DOHH2 (cell line): ENCODE data around the gene RPL29.

ENCODE experiments used
- H3F3A ChIP-seq: fragments of 200-600 bp; sonication (generic), shearing (Covaris generic); 2 replicates; pipeline ENCODE4 v1.6.0; 2016; ENCODE audit warnings: antibody characterized with exemption, mild to moderate bottlenecking; ENCODE audit not compliant: control insufficient read depth, insufficient read depth
- H3K27ac ChIP-seq: fragments of 200-600 bp; sonication (generic); 2 replicates; pipeline ENCODE4 v1.5.1; 2014; ENCODE audit warnings: low read depth, mild to moderate bottlenecking, low read length, moderate library complexity
- H3K27me3 ChIP-seq: fragments of 200-600 bp; sonication (generic); 2 replicates; pipeline ENCODE4 v1.6.1; 2014; ENCODE audit warnings: mild to moderate bottlenecking, low read length, mixed read lengths; ENCODE audit not compliant: control insufficient read depth
- H3K36me3 ChIP-seq: fragments of 200-600 bp; sonication (generic); 2 replicates; pipeline ENCODE4 v1.6.1; 2014; ENCODE audit warnings: mild to moderate bottlenecking, low read length, moderate library complexity, mixed read lengths; ENCODE audit not compliant: control insufficient read depth
- H3K4me1 ChIP-seq: fragments of 200-600 bp; sonication (generic); 2 replicates; pipeline ENCODE4 v1.6.1; 2014; ENCODE audit warnings: mild to moderate bottlenecking, low read length, mixed read lengths; ENCODE audit not compliant: control insufficient read depth
- H3K4me2 ChIP-seq: fragments of 200-600 bp; sonication (generic); 2 replicates; pipeline ENCODE4 v1.6.0; 2014; ENCODE audit warnings: mild to moderate bottlenecking, low read length, moderate library complexity
- H3K4me3 ChIP-seq: fragments of 200-600 bp; sonication (generic); 2 replicates; pipeline ENCODE4 v1.5.1; 2014; ENCODE audit warnings: mild to moderate bottlenecking, low read length, mixed read lengths
- H3K79me2 ChIP-seq: fragments of 200-600 bp; sonication (generic); 2 replicates; pipeline ENCODE4 v1.6.1; 2014; ENCODE audit warnings: mild to moderate bottlenecking, low read length, mixed read lengths; ENCODE audit not compliant: control insufficient read depth
- H3K9me2 ChIP-seq: fragments of 200-600 bp; sonication (generic); replicated peaks from 2 replicates; pipeline ENCODE4 v1.6.1; 2014; ENCODE audit warnings: mild to moderate bottlenecking, low read length, mixed read lengths; ENCODE audit not compliant: control insufficient read depth
- H3K9me3 ChIP-seq: fragments of 200-600 bp; sonication (generic); 2 replicates; pipeline ENCODE4 v1.6.1; 2014; ENCODE audit warnings: antibody characterized with exemption, low read length, mixed read lengths; ENCODE audit not compliant: control insufficient read depth, insufficient read depth
- H4K20me1 ChIP-seq: fragments of 200-600 bp; sonication (generic); 2 replicates; pipeline ENCODE4 v1.6.0; 2014; ENCODE audit warnings: low read depth, mild to moderate bottlenecking, antibody characterized with exemption, low read length, moderate library complexity; ENCODE audit not compliant: control insufficient read depth, insufficient read depth
- CTCF ChIP-seq: fragments of 200-600 bp; sonication (generic); IDR thresholded peaks from one replicate; pipeline ENCODE4 v1.5.1; 2014; ENCODE audit warnings: antibody characterized with exemption, mild to moderate bottlenecking, low read depth, low read length; ENCODE audit not compliant: poor library complexity, severe bottlenecking
- EZH2phosphoT487 ChIP-seq: fragments of 200-600 bp; sonication (generic); IDR thresholded peaks from 2 replicates; pipeline ENCODE4 v1.6.1; 2017; ENCODE audit warnings: borderline replicate concordance, mild to moderate bottlenecking, antibody characterized with exemption, low read length, moderate library complexity, mixed read lengths

The RPL29 gene

GRCh38 chr3:51982838-51983577, 12.7 kb downstream of the RPL29 start, which contains the start of gene ACY1:
ACY1 (plus strand) TSS chr3:51983535; CDS start chr3:51984065, 530 bp downstream.
- H3K4me3 ChIP-seq, result peak within 1 kb of the TSS; percentile 90
- peak within 1 kb of the TSS; percentile 60 for H3K27ac ChIP-seq
- H3K79me2 ChIP-seq, result peaks cover 23% of the 10 kb centered on the region
- no peaks in the 10 kb centered on the region for H4K20me1 ChIP-seq
- H3K4me1 ChIP-seq, result peaks cover 30% of the 10 kb centered on the region
- no peaks in the 10 kb centered on the region for H3K27me3 ChIP-seq
- H3K36me3 ChIP-seq, result peaks cover 6% of the 10 kb centered on the region; the same call in 1 of the 2 replicates
- TF ChIP-seq EZH2phosphoT487 (no peak), CTCF (no peak)
- no peaks in the 10 kb centered on the region for H3K9me2 ChIP-seq
- H3K9me3 ChIP-seq, result no peaks in the 10 kb centered on the region
- peak within 1 kb of the TSS; percentile 99 for H3K4me2 ChIP-seq
- peaks cover 14% of the 10 kb centered on the region for H3F3A ChIP-seq

GRCh38 chr3:51982352-51982837, 13.3 kb downstream of the RPL29 start:
- Histone ChIP-seq H3K27me3 (no peaks in the 10 kb centered on the region), H3K9me2 (no peaks in the 10 kb centered on the region), H3K9me3 (no peaks in the 10 kb centered on the region), H4K20me1 (no peaks in the 10 kb centered on the region), H3K4me2 (peak overlapping the region; percentile 99), H3K27ac (peak overlapping the region; percentile 60), H3F3A (peaks cover 14% of the 10 kb centered on the region), H3K4me1 (peaks cover 30% of the 10 kb centered on the region), H3K36me3 (peaks cover 6% of the 10 kb centered on the region; the same call in 1 of the 2 replicates), H3K79me2 (peaks cover 23% of the 10 kb centered on the region), H3K4me3 (peak overlapping the region; percentile 90)
- TF ChIP-seq EZH2phosphoT487 (no peak), CTCF (peak; percentile 85)

- no peak for TF ChIP-seq CTCF
- no peak for TF ChIP-seq EZH2phosphoT487
- Histone ChIP-seq H3K27ac (no peak overlapping the region), H3K9me3 (no peaks in the 10 kb centered on the region), H3F3A (peaks cover 30% of the 10 kb centered on the region), H3K79me2 (peaks cover 27% of the 10 kb centered on the region), H3K9me2 (no peaks in the 10 kb centered on the region), H3K4me3 (no peak overlapping the region), H3K4me1 (peaks cover 39% of the 10 kb centered on the region), H3K4me2 (no peak overlapping the region), H3K27me3 (no peaks in the 10 kb centered on the region), H3K36me3 (peaks cover 6% of the 10 kb centered on the region; the same call in 1 of the 2 replicates), H4K20me1 (no peaks in the 10 kb centered on the region)
Measured at GRCh38 chr3:51980253-51980652, 15.4 kb downstream of the RPL29 start.
